NCI-H460 (cell line): ENCODE results near the gene PSMA8. TPM values are rescaled to one million over a fixed set of nuclear protein-coding genes. Genes with fewer than 3 reads are reported as not detected.
"Not testable (repeated sequence)": the region's sequence is repeated elsewhere in the genome, so short reads cannot be mapped to it uniquely, and the experiment has no call there.

Experiments
- DNase-seq: peaks from one replicate; pipeline ENCODE4 v3.0.0-alpha.2; 2016; ENCODE audit warnings: low read depth; ENCODE audit errors: extremely low read depth
- total RNA-seq: library from RNA; depleted of rRNA; stranded (reverse); fragments of >200 nt; shearing (Covaris generic); gene quantifications from 2 replicates; pipeline ENCODE4 v1.2.3, GENCODE V29; 2014

PSMA8 gene
- total RNA-seq, 1 experiment from 2014 or later, result not detected

DNA sequence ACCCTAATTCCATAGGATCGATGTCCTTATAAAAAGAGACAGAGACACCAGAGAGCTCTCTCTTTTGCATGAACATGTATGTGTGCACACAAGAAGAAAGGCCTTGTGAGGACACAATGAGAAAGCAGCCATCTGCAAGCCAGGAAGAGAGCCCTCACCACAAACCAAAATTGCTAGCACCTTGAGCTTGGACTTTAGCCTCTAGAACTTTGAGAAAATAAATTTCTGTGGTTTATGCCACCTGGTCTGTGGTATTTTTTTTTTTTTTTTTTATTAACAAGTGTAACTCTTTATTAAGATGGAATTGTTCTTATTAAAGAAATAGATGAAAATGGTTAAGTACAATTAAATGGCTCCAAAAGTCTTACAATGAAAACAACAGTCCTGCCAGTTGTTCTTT, 33.9 kb downstream of the PSMA8 start:
- DNase-seq, result not testable (repeated sequence)

DNA sequence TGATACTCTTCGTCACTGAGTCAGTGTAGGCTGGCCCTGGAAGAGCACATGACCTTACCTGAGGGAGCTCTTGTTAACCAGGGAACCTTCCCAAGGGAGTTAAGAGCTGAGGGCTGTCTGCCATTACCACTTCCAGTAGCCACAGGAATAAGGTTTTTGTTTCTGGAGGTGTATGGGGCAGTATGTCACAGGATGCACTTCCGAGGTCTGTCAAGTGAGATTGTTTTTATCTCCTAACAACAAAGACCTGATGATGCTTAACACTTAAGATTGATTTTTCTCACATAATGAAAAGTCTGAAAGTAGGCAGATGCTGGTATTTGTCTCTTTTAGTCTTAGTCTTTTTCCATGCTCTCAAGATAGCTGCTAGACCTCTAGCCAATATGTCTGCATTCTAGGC, 41.8 kb downstream of the PSMA8 start:
- DNase-seq, result no peak

DNA sequence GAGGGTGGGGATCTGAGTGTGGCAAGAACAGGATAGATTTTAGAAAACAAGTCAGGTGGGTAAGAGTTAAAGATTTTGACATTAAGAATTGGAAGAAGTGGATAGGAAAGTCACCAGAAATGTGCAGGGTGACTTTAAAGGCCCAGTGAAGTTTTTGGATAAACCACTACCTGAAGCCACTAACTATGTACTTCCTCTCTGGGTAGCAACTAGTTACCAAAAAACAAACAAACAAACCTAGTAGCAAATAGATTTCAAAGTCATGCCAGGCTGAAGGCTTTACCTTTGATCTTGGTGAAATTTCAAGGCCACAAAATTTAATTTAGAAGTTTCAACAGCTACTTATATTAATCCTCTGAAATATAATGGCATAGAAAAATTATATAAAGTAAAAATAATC, 42.5 kb downstream of the PSMA8 start:
- DNase-seq, result no peak

DNA sequence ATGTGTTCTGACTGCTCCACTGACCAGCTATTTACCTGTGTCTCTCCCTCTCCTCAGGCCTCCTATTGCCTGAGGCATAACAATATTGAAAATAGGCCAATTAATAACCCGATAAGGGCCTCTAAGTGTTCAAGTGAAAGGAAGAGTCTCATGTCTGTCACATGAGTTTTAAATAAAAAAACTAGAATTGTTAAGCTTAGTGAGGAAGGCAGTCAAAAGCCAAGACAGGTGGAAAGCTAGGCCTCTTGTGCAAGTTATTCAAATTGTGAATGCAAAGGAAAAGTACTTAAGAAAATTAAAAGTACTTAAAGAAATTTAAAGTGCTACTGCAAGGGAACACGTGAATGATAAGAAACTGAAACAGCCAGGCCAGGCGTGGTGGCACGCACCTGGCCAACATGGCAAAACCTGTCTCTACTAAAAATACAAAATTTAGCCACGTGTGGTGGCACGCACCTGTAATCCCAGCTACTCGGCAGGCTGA, 47.7 kb downstream of the PSMA8 start:
- no peak for DNase-seq

DNA sequence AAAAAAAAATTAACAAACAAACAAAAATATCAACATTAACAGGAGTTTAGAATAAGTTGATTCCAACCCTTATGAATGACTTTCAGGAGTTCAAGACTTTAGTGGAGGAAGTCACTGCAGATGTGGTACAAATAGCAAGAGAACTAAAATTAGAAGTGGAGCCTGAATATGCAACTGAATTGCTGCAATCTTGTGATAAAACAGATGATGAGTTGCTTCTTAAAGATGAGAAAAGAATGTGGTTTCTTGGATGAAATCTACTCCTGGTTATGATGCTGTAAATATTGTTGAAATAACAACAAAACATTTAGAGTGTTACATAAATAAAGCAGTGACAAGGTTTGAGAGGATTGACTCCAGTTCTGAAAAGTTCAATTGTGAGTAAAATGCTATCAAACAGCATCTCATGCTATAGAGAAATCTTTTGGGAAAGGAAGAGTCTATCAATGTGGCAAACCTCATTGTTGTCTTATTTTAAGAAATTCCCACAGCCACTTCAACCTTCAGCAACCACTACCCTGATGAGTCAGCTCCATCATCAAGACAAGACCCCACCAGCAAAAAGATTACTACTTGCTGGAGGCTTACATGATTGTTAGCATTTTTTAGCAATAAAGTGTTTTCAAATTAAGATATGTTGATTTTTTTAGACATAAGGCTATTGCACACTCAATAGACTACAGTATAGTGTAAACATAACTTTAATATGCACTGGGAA, 49.9 kb downstream of the PSMA8 start:
- DNase-seq, result no peak

DNA sequence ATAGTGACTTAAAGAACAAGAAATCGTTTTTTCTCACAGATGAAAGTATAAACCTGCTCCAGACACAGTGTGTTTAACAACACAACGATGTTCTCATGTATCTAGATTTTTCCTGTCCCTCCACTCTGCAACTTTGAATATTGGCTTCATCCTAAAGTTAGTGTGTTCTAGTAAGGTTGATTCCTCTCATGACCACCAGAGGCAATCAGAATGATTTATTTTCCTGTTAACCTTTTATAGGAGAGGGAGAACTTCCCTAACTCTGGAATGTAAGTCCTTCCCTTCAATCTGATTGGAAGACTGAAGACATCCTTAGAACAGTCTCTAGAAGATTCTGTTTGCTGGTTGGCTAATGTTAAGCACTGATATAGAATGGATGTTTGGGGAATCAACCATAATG, 51.6 kb downstream of the PSMA8 start:
- DNase-seq, result peak; percentile 7

DNA sequence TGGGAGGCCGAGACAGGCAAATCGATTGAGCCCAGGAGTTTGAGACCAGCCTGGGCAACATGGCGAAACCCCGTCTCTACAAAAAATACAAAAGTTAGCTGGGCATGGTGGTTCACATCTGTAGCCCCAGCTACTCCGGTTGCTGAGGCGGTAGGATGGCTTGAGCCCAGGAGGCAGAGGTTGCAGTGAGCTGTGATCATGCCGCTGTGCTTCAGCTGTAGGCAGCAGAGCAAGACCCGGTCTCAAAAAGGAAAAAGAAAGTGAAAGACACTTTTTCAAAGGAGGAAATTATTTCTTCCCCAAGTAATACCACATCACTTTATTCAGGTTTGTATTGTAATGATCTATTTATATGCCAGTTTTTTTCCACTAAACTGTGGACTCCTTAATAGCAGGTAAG, 56.8 kb downstream of the PSMA8 start:
- no peak for DNase-seq

DNA sequence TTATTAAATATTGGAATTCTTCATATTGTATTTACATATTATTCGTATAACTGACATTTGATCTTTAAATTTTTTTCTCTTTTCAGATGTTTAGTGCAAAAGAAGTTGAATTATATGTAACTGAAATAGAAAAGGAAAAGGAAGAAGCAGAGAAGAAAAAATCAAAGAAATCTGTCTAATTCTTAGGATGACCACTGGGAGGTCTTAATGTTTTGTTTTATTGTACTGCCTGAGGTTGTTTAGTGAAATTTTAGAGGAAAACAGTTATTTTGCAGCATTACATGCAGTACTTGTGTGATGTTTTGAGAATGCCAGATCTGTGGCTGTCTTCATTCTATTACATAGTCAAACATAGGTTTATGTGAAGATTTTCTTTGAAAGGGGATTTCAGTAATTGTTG, 58.6 kb downstream of the PSMA8 start:
- DNase-seq, result no peak

DNA sequence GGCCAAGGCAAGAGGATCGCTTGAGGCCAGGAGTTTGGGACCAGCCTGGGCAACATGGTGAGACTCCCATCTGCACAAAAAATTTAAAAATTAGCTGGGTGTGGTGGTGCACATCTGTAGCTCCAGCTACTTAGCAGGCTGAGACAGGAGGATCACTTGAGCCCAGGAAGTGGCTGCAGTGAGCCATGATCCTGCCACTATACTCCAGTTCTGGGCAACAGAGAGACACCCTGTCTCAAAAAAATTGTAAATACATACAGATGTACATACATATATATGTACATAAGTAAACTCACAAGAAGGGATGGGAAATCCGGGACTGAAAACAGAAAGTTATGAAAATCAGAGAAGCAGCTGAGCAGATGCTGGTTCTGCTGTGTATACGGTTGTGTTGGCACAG, 62.9 kb downstream of the PSMA8 start:
- DNase-seq, result no peak

DNA sequence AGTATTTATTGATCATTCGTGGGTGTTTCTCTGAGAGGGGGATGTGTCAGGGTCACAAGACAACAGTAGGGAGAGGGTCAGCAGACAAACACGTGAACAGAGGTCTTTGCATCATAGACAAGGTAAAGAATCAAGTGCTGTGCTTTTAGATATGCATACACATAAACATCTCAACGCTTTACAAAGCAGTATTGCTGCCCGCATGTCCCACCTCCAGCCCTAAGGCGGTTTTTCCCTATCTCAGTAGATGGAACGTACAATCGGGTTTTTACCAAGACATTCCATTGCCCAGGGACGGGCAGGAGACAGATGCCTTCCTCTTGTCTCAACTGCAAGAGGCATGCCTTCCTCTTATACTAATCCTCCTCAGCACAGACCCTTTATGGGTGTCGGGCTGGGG, 68.3 kb downstream of the PSMA8 start:
- not testable (repeated sequence) for DNase-seq

DNA sequence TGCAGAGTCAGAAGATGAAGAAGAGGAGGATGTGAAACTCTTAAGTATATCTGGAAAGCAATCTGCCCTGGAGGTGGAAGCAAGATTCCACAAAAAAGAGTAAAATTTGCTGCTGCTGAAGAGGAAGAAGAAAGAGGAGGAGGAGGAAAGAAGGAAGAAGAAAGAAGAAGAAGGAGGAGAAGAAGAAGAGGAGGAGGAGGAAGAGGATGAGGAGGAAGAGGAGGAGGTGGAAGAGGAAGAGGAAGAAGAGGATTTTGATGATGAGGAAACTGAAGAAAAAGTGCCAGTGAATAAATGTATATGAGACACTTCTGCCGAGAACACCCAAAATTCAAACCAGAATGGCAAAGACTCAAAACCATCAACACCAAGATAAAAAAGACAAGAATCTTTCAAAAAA, 71.6 kb downstream of the PSMA8 start:
- DNase-seq, result no peak

DNA sequence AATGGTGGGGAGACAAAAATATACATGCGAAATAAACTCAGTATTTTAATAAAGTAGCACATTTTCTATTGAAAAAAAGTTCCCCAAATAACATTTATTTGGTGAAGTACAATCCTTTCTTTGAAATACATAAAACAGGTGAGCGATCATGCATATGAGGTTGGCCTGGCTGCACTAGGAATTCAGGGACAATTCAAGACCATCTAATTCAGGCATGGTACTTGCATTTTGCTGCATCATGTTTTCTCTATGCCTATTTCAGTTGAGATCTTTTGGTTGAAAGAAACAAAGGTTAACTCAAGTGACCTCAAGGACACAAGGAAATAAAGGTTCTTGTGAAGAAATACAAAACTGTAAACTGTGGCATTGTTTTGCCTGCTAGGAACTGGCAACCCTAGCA, 72.8 kb downstream of the PSMA8 start:
- no peak for DNase-seq

DNA sequence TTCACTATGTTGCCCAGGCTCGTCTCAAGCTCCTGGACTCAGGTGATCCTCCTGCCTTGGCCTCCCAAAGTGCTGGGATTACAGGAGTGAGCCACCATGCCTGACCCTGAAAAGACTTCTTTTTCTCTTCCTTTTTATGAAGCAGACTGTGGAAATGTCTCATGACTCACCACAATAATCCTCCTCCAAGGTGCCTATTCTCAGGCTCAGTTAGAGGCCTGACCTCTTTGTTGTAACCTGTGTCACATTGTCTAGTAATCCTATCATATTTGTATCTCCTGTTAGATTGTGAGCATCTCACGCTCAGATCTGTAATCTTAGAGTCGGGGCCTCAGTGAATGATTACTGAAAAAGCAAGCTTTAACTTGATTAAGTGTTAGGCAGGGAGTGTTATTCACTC, 74.3 kb downstream of the PSMA8 start:
- DNase-seq, result no peak

DNA sequence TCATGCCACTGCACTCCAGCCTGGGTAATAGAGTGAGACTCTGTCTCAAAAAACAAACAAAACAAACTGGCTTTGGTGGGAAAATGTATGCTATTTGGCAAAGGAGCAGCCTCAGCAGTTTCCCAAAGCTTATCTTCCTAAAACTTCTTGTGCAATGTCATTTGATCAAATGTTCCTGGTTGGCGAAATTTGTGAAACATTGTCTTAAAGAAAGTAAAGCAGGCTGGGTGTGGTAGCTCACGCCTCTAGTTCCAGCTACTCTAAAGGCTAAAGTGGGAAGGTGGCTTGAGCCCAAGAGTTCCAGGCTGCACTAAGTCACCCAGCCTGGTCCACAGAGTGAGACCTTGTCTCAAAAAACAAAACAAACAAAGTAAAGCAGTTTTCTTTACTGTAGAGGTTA, 75.3 kb downstream of the PSMA8 start:
- DNase-seq, result no peak

DNA sequence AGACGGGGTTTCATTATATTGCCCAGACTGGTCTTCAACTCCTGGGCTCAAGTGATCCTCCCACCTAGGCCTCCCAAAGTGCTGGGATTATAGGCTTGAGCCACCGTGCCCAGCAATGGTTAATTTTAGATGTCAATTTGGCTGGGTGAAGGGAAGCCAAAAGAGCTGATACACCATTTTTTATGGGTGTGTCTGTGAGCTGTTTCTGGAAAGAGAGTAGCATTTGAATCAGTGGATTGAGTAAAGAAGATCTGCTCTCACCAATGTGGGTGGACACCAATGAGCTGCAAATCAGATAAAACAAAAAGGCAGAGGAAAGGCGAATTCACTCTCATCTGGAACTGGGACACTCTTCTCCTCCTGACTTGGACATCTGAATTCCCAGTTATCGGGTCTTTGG, 76.5 kb downstream of the PSMA8 start:
- DNase-seq, result no peak

DNA sequence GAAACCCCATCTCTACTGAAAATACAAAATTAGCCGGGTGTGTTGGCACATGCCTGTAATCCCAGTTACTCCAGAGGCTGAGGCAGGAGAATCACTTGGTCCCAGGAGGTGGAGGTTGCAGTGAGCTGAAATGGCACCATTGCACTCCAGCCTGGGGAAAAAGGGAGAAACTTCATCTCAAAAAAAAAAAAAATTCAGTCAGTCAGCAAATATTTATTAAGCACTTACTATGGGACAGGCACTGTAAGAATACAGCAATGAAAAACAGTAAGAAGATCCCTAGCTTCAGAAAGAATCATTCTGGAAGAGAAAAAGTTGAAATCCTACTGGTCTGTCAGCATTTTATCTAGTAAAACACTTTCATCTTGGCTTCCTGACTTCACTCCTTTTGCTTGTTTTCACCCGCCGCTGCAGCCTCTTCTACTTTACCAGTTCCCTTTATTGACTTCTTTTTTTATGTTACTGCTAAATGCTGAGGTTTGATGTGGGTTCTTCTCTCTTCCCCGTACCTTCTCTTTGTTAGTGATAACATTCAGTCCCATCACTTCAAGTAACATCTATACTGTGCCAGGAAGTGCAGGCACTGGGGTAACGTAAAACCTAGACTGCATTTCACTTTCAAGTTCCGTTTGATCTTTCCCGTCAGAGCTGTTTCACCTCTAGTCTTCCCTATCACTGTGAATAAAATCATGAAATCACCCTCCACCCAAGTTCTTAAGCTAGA, 81.7 kb downstream of the PSMA8 start:
- DNase-seq, result no peak

DNA sequence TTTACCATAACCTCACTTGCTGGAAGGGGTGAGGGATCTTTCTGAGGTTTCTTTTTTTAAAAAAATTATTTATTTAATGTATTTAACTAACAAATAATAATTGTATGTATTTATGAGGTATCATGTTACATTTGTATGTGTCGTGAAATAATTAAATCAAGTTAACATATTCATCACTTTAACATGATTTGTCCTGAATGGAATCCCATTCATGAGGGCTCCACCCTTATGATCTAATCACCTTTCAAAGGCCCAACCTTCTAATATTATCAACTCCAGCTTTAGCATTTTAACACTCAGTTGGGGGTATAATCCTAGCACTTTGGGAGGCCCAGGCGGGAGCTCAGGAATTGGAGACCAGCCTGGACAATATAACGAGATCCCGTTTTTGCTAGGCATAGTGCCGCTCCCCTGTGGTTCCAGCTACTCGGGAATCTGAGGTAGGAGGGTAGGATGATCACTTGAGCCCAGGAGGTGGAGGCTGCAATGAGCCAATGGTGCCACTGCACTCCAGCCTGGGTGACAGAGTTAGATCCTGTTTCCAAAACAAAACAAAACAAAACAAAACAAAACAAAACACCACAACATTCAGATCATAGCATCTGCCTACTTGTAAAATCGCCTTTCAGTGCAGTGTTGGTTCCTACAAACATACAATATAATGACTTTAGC, 91.5 kb downstream of the PSMA8 start:
- no peak for DNase-seq

DNA sequence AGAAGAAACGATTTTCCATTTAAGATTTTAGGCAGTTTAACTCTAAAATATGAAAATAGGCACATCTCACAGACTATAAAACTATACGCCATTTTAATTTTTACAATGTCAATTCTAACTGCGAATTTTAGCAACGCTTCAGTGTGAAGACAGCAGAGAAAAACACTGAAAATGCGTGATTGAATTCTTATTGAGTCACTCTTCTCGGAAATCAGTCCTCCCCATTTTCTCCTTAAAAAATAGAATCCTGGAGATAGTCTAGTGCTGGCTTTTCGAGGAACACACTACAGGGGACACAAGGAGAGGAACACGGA, 92.2 kb downstream of the PSMA8 start:
- no peak for DNase-seq

DNA sequence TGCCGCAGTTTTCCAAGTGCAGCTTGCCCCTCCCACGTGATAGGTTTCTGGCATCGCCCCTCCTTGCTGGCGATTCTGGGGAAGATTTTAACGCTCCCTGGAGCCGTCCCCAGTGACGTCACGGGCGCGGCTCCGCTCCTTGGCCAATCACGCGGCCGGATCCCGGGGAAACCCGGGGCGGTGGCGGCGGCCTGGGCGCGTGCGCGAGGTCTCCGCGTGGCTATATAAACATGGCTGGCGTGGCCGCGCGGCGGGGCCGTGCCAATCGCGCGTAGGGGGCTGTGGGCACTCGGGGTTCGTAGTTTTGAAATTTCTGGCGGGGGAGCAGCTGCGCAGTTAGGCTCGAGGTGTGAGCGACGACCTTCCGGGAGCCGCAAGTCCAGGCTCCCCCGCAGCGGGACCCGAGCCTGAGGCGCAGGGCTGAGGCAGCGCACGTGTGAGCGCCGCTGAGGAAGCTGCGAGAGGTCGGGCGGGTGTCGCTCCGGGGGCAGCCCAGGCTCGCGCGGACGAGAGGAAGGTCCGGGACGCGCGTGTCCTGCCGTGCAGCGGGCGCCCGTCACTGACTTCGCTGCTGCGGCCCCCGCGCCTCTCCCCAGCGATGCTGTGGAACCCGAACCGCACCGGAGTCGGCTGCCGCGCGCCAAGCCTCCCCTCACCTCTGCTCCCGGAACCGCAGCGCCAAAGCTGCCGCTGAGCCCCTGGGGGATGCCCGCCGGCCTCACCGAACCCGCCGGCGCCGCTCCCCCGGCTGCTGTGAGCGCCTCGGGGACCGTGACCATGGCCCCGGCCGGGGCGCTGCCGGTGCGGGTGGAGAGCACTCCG, 92.8 kb downstream of the PSMA8 start, which contains the start of gene TAF4B:
TSS of gene TAF4B (plus strand) at position 217 of the 822 bp plus-strand sequence. CDS start at position 706, 489 bp downstream.
- DNase-seq, result peak; percentile 87

DNA sequence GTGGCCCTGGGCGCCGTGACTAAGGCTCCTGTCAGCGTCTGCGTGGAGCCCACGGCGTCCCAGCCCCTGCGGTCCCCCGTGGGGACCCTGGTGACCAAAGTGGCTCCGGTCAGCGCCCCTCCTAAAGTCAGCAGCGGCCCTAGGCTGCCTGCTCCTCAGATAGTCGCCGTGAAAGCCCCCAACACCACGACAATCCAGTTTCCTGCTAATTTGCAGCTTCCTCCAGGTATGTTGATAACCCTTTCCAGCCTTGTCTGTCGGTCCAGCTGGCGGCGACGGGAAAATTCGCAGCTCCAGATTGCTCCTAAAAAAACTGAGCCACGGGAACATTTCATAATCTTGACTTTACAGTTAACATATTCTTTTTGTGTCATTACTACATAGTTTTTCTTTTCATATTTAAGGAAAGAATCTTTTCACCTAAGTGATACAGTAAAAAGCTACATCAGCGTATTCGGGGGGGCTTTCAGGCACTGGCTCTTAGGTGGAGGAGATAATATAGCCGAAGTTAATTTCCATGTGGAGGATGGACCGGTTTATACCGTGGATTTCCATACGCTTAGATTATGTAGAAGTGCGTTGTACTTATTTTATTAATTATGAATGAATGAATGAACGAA, 93.5 kb downstream of the PSMA8 start:
- DNase-seq, result no peak
